Cardiac septum (tissue), 1 donor: Measurements from ENCODE around the gene SIK3. TPM values are rescaled to one million over a fixed set of nuclear protein-coding genes. Genes with fewer than 3 reads are reported as not detected.

Source experiments
- DNase-seq: peaks from one replicate; pipeline ENCODE4 v3.0.0-alpha.2; 2020; ENCODE audit warnings: low spot score
- intact Hi-C: fragments of 100-400 bp; cut with DNase I; formaldehyde crosslinking; loops from one replicate; pipeline ENCODE4 v1.14.0; 2022
- total RNA-seq: library from RNA; stranded (reverse); fragmentation: NEBNext Ultra II Directional; extraction: Animal tissue kit (Norgen Biotek cat#: 25700); gene quantifications from one replicate; pipeline ENCODE4 v1.2.1, GENCODE V29; 2021
- donor health status: DM: no; HTN: no; CAD: no.

Gene SIK3
- total RNA-seq, 1 donor from 2014 or later = 47.4 TPM

DNA sequence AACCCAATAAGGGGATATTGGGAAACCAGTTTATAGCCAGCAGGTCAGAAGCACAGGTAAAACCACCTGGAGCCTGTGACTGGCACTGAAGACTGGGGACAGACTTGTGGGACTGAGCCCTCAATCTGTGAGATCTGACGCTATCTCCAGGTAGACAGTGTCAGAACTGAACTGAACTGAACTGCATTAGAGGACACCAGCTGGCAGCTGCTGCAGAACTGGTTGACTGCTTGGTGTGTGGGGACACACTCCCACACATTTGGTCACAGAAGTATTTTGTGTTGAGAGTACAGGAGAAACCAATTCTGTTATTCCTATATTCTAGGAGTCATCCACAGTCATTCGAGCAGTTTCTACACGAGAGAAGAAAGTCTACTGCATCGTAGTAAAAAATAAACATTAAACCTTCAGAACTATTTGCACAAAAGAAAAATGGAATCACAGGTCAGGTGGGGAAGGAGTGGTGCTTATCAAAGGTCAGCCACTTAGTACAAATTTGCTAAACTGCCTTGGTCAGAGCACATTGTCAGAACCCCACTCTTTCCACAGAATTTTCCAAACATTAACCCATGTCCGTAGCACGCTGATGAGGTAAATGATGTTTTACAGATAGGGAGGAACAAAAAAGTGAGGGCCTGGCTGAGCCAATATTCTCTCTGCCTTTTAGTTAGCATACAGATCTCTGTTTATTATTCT is 77.2 kb downstream of the SIK3 start:
- DNase-seq = no peak
- intact Hi-C loops = no loop called here

DNA sequence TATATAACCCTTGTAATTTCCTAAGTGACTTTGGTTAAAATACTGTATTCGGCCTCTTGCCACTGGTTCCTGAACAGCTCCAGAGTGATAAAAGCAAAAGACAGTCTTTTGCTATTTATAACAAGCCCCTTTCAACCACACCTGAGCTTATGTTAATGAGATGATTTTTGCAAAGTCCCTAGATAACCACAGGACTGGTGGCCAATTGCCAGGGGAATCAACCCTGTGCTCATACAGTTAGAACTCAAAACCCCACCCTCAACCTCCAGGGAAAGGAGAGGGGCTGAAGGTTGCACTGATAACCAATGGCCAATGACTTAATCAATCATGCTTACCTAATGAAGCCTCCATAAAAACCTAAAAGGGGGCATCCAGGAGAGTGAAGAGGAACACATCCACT is 77.9 kb downstream of the SIK3 start:
- intact Hi-C loops = no loop called here
- DNase-seq = no peak

DNA sequence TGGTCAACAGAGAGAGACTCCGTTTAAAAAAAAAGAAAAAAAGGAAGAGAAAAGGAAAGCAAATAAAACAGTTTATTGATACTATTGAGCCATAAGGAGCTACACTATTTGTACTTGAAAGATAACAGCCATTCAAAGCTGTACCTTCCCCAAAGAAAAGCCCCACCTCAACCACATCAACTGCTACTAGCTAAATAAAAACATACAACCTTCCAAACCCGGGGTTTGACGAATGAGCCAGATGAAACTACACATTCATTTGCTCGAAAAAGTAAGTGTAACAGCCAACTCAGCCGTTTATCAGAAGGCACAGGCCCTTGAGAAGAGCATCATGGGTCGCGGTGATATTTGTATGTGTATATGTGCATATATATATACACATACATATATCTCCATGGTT is 78.4 kb downstream of the SIK3 start:
- DNase-seq = no peak
- intact Hi-C loops = no loop called here

DNA sequence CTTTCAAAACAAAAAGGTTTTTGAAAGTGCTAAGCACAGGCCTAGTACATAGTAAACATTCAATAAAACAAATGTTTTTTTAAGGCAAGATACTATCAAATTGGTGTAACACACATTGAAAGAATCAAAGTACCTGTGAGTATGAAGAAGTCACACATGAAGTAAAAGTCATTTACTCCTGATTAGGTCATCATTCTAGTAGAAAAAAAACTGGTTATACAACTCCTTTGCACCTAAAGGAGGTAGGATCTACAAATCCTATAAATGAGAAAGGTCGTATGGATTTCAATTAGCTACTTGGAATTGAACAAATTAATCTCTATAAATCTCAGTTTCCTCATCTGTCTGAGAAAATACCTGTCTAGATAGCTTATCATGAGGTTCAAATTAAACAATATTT is 80.8 kb downstream of the SIK3 start:
- intact Hi-C loops = no loop called here
- no peak for DNase-seq

DNA sequence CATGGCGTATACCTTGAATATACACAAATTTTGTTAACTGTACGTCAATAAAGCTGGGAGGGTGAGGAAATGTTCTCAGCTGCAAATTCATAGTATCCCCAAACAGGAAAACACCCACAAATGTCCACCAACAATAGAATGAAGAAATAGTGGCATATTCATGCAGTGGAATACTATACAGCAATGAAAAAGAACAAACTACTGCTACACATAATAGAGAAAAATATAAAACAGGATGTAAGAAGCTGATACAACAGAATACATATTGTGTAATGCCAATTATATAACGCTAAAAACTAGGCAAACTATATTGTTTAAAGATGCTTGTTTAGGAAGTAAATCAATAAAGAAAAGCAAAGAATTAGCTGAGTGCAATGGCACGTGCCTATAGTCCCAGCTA is 81.5 kb downstream of the SIK3 start:
- intact Hi-C loops = no loop called here
- DNase-seq = no peak

DNA sequence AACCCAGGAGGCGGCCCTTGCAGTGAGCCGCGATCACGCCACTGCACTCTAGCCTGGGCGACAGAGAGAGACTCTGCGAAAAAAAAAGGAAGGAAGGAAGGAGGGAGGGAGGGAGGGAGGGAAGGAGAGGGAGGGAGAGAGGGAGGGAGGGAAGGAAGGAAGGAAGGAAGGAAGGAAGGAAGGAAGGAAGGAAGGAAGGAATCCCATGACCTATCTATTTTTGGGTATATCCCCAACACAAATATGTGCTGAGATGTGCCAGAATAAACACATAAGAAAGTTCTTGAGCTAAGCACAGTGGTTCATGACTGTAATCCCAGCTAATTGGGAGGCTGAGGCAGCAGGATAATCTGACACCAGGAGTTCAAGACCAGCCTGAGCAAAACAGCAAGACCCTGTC is 82.0 kb downstream of the SIK3 start:
- no peak for DNase-seq
- intact Hi-C loops = no loop called here

DNA sequence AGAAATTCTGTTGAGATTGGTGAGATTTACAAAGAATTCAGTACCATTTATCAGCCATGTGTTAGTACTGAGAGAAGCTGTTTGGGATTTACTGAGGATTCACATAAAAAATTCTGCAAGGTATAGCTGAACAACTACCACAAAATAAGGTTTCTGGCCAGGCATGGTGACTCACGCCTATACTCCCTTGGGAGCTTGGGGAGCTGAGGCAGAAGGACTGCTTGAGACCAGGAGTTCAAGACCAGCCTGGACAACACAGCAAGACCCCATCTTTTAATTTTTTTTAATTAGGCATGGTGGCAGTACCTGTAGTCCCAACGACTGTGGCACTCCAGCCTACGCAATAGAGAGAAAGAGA is 86.7 kb downstream of the SIK3 start:
- intact Hi-C loops = no loop called here
- DNase-seq = no peak

DNA sequence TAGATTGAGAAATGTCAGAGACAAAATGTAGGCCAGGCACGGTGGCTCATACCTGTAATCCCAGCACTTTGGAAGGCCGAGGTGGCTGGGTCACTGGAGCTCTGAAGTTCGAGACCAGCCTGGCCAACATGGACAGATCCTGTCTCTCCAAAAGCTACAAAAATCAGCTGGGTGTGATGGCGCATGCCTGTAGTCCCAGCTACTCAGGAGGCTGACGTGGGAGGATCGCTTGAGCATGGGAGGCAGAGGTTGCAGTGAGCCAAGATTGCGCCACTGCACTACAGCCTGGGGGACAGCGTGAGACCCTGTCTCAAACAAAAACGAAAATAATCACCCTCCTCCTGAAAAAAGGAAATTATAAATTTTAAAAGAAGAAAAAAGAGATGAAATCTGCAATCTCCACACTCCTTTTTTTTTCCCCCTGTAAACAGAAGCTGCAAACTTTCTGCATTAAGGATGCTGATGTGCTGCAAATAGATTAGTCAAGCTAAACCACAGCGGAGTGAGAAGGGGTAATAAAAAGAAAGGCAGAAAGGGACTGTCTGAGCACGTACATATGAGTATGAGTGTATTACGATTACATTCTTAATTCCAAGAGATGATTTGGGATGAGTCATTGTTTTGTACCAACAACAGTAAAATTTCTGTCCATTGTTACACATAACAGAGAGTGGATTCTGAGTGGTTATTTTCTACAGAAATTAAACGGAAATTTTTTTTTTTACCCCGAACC is 87.3 kb downstream of the SIK3 start:
- no peak for DNase-seq
- intact Hi-C loops = no loop called here

DNA sequence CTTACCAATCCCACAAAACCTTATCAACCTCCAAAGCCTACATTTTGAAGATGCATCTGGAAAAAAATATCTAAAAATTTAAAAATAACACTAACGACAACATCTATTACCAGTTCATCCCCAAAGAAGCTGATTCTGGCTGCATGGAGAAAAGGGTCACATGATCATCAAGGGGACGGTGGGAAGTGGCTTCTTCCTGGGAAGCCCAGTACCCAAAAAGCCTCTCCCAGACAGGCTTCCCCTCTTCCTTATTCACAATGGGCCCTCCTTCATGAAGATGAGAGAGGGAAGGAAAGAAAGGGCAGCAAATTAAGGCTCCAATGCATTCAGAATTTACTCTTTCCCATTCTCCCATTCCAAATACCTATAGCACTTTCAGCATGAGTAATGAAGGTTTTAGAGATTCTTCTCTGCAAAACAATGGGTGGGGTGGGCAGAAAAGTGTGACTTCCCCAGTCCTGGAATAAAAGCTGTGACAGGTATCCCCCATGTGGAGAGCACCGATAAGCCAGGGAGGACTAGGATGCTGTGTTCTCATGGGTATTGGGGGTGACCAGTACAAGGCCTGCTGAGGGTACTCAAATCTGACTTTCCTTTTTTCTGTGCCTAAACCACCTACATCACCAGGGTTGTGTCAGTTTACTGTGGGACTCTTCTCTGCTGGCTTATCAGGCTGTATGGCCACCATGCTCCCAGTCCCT is 88.2 kb downstream of the SIK3 start:
- intact Hi-C loops = no loop called here

DNA sequence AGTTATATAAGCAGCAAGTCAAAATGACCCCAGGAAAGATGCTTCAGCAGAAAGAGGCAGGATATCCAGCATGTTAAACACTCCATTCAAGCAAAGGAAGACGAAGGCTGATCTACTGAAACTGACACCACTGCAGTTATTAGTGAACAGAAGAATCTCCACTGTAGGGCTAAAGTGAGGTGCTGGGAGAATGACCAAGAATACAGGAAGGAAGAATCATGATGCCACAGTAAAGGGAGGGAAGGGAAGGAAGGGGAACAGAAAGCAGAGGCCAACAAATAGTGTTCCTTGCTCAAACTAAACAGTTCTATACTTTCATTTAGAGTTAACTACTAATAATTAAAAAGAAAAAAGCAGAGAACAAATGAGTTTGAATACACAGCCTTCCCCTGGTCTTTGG is 92.5 kb downstream of the SIK3 start:
- DNase-seq = no peak
- intact Hi-C loops = no loop called here

More for the DNA sequence above, 88.2 kb downstream of the SIK3 start:
- DNase-seq = no peak

DNA sequence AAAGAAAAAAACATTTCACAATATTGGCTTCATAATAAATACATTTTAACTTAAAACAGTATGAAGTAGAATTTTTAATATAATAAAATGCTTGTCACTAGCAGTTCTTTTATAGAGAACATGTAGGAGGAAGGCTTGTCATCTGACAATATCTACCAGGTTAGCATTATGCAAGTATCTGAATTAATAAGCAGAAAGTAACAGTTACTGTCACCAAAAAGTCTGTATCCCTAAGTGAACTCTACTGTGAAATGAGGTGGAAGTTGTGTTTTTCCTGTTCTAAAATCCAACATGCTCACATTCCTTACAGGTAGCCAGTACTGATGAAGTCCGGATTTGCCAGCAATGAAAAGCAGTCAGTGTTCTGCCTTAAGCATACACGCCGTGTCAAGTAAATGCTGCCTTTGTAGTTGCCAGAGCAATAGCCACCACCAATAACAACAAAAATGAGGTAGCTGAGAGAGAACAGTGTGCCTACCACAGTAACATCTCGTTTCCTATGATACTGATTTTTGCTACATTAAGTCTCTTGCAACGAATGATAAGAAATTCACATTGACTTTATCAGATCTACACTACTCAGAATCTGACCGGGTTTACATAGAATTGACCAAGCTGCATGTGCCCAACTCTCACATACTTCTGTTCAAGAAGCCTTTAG is 95.5 kb downstream of the SIK3 start:
- no peak for DNase-seq
- intact Hi-C loops = no loop called here

DNA sequence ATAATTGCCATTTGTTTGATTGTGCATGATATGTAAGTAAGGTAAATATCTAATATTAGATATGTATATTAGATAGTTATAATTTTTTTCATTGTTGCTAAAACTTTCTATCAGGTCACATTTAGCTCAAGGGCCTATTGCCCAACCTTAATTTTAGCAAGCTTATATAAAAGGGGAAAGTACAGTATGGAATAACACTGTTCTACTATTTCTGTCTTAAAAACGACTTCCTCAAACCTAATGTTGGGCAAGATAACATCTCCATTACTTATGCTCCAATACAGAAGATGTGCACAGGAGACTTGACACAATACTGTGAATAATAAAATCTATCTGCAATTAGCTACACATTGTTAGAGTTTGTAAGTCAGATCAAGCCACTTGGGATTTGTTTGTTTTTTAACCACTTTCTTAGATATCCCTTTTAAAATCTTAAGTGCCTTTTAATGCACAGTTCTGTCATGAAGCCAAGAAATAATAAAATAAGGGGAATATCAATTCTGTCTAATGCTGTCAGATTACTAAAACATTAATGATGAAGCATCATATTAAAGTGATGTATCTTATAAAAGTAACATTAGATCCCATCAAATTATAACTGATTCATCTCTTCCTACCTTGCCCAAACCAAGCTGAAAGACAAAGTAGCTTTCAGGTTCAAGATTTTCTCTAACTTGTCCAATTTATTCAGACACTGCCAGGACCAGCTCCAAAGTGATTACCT is 98.1 kb downstream of the SIK3 start:
- intact Hi-C loops = no loop called here
- DNase-seq = no peak

DNA sequence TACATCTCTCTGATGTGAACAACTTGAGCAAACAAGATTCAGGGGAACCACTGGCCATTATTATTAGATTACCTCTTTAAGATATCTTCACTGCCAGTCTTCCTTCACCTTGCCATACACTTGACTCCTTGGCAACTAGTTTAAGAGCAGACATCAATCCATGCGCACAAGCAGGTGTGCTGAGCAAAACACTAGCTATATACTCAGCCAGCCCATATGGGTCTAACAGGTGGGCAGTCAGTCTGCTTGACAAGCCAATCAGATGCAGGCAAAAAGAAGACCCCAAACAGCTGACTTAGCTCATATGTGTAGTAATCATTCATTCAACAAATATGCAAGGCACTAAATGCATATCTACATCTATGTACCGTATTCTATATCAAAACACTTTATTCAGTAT is 101.2 kb downstream of the SIK3 start:
- intact Hi-C loops = no loop called here

DNA sequence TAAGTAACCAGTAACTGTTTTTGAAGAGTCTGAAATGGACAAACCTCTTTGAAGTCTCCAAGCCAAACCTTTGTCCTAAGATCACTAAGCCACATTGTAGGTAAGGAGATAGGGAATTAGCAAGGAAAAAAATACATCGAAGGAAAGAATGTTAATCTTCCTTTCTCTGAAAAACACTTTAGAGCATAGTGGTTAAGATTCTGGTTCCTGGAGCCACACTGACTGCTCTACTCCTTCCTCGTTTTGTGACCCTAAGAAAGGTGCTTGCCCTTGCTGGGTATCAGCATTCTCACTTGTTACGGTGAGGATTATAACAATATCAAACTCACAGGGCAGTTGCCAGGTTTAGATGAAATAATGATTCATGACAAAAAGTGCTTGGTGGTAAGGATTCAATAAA is 104.0 kb downstream of the SIK3 start:
- DNase-seq = no peak
- intact Hi-C loops = no loop called here

More for the DNA sequence above, 101.2 kb downstream of the SIK3 start:
- DNase-seq = no peak

DNA sequence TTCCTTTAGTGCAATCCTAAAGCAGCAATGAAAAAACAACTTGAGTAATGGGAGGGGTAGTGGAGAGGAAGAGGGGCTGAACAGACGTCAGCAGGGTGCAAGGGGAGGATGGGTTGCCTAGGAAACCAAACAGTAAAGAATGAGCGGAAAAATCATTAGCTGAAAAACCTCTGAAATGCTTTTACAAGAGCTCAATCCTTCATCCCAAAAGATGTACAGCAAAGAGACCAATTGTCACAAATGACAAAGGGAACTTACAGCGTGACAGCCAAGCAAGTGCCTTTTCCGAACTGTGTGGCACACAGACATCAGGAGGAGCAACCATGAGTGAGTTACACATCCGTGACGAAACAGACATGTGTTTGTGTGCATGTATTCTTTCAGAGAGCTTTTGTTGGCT is 104.6 kb downstream of the SIK3 start:
- intact Hi-C loops = no loop called here
- DNase-seq = no peak

DNA sequence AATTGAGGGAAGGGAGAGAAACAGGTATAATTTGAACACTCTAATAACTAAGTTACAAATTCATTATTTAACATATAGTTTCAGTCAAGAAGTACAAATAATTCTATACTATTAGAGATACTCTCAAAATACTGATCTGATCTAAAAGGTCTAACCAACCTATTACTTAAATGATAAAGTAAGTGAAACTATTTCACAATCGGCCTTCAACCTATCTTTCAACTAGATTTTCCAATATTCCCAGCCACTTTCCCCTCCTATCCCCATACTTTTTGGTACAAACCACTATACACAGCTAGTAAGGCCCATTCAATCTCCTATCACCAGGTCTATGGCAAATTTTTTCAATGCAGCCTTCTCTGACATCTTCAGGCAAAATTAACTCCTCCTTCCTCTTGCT is 106.7 kb downstream of the SIK3 start:
- intact Hi-C loops = no loop called here
- no peak for DNase-seq

DNA sequence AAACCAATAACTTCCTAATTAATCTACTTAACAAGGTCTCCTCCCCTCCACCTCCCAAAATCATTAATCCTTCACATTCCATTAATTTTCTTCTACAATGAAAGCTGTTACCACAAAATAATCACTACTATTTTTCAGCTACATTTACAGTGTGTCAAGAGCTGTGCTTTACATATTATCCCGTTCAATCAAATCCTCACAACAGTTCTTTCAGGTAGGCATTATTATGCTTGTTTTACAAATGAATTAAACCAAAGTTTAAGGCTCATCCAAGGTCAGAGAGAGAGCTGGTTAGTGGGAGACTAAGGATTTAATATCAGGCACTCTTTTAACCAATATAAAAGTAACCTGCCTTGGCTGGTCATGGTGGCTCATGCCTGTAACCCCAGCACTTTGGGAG is 107.4 kb downstream of the SIK3 start:
- intact Hi-C loops = no loop called here
- DNase-seq = no peak

DNA sequence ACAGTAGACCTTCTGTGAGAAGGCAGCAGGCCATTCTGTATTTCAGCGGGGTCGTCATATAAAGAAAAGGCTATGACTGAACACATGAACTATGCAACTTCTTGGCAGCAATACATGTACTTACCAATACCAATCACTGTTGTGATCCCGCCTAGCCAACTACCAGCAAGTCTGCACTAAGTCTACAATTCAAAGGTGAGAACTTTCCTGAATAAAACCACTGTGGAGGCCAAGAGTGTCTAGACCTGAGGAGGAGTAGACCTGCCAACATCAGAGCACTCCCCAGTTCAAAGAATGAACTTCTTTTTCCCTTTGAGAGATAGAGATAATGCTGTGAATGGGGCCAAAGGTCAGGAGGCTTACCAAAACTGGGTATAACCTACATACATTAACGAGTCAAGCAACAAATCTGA is 108.2 kb downstream of the SIK3 start:
- DNase-seq = no peak
- intact Hi-C loops = no loop called here

DNA sequence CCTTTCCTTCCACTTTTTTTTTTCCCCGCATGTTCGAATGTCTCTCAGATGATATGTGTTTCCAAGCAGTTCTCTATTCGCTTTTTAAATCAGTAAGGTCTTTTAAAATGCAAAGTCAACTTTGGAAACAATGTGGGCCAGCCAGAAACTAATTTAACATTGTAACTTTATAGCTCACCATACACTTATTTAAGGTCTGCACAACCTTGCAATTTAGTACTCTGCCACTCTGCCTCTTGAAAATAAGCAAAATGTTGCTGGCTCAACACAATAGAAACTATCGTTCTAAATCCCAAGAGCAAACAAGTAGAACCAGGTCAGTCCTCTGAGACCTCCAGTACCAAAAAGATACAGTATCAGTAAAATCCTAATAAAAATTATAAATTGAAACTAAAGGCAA is 109.0 kb downstream of the SIK3 start:
- intact Hi-C loops = no loop called here
- no peak for DNase-seq
